GM12878 (cell line): ENCODE data around the gene KHK. TPM values are rescaled to one million over a fixed set of nuclear protein-coding genes. Genes with fewer than 3 reads are reported as not detected.
A peak's percentile ranks its signal among the peaks of the same experiment; 100 is the strongest.

ENCODE experiments used
- ATAC-seq: fragments of 200-7000 bp; cut with Tn5 transposase; 3 replicates; pipeline ENCODE4 v1.9.1; 2020; ENCODE audit warnings: mild to moderate bottlenecking, moderate library complexity
- BruUV-seq: library from RNA; stranded (reverse); fragments of 400-500 nt; replicated peaks from 2 replicates; lab custom pipeline; 2021; lab: Mats Ljungman, UMichigan
- CTCF ChIA-PET: fragments of 300-600 bp; sonication (Branson Sonifier 250); formaldehyde crosslinking; extraction: SDS; loops from one replicate; lab custom pipeline; 2021; ENCODE audit warnings: inconsistent platforms; lab: Yijun Ruan, JAX
- POLR2A ChIA-PET: fragments of 350-600 bp; formaldehyde crosslinking; extraction: SDS; loops from one replicate; lab custom pipeline; 2021; ENCODE audit warnings: inconsistent platforms; lab: Charles Lee
- RAD21 ChIA-PET: fragments of 300-600 bp; sonication (Branson Sonifier 250); formaldehyde crosslinking; loops from one replicate; lab custom pipeline; 2023; ENCODE audit warnings: antibody characterized with exemption; ENCODE audit not compliant: unreplicated experiment; lab: Charles Lee
- SMC1A ChIA-PET: fragments of 300-600 bp; sonication (Branson Sonifier 250); formaldehyde crosslinking; loops from one replicate; lab custom pipeline; 2023; ENCODE audit not compliant: unreplicated experiment, uncharacterized antibody; lab: Charles Lee
- DNase-seq: peaks from one replicate; pipeline ENCODE4 v3.0.0-alpha.2; 2011; ENCODE audit warnings: low read depth, low spot score
- FAIRE-seq: peaks from 3 replicates; lab custom pipeline; 2011; peaks lifted over from hg19 to GRCh38; lab: Jason Lieb, UNC
- H2AFZ ChIP-seq: 2 replicates; pipeline ENCODE4 v1.6.0; 2011; ENCODE audit warnings: low read depth, low read length, control low read depth; ENCODE audit not compliant: control insufficient read depth
- H3K27ac ChIP-seq: 2 replicates; pipeline ENCODE4 v1.5.1; 2011; ENCODE audit warnings: control low read depth; ENCODE audit not compliant: control insufficient read depth, insufficient read depth
- H3K27me3 ChIP-seq, 2 experiments: replicated peaks in 1 of 2; 2 replicates each; pipeline versions ENCODE4 v1.6.0 to v1.6.1; 2011; ENCODE audit warnings: low read length in 1 of 2; ENCODE audit not compliant: control insufficient read depth in 2 of 2, insufficient read depth in 2 of 2
- H3K36me3 ChIP-seq, 2 experiments: 2 replicates each; pipeline ENCODE4 v1.5.1; 2011; ENCODE audit warnings: low read length in 1 of 2; ENCODE audit not compliant: control insufficient read depth in 2 of 2, insufficient read depth in 2 of 2
- H3K4me1 ChIP-seq: 2 replicates; pipeline ENCODE4 v1.6.1; 2011; ENCODE audit warnings: mild to moderate bottlenecking, low read length, moderate library complexity, mixed read lengths; ENCODE audit not compliant: control insufficient read depth, insufficient read depth
- H3K4me2 ChIP-seq: 2 replicates; pipeline ENCODE4 v1.6.0; 2011; ENCODE audit warnings: control low read depth; ENCODE audit not compliant: control insufficient read depth, insufficient read depth
- H3K4me3 ChIP-seq: fragments of 200-600 bp; sonication (generic); 2 replicates; pipeline ENCODE4 v1.5.1; 2016
- H3K79me2 ChIP-seq: 2 replicates; pipeline ENCODE4 v1.6.0; 2011; ENCODE audit warnings: low read length; ENCODE audit not compliant: control insufficient read depth, insufficient read depth
- H3K9ac ChIP-seq: 2 replicates; pipeline ENCODE4 v1.8.0; 2011; ENCODE audit warnings: low read length, control low read depth, mixed read lengths; ENCODE audit not compliant: control insufficient read depth, insufficient read depth
- H3K9me3 ChIP-seq: replicated peaks from 3 replicates; pipeline ENCODE4 v1.5.1; 2011; ENCODE audit warnings: mild to moderate bottlenecking, low read length; ENCODE audit not compliant: control insufficient read depth, insufficient read depth
- H4K20me1 ChIP-seq: 2 replicates; pipeline ENCODE4 v1.6.0; 2011; ENCODE audit not compliant: control insufficient read depth, insufficient read depth
- EGR1 ChIP-seq, 2 experiments: IDR thresholded peaks; 1 replicate in 1 of 2; 2 replicates in 1 of 2; pipeline ENCODE4 v1.6.1; 2011 to 2012; ENCODE audit warnings: low read depth in 2 of 2, low read length in 2 of 2, borderline replicate concordance in 1 of 2, mild to moderate bottlenecking in 1 of 2, moderate library complexity in 1 of 2
- MLLT1 ChIP-seq: fragments of 450-650 bp; IDR thresholded peaks from 2 replicates; pipeline ENCODE4 v1.6.1; 2016; ENCODE audit warnings: mild to moderate bottlenecking
- MTA3 ChIP-seq: IDR thresholded peaks from 2 replicates; pipeline ENCODE4 v1.6.1; 2012; ENCODE audit warnings: low read length, inconsistent platforms, borderline replicate concordance
- NR2C1 ChIP-seq: fragments of 450-650 bp; IDR thresholded peaks from 2 replicates; pipeline ENCODE4 v1.6.1; 2017; ENCODE audit warnings: antibody characterized with exemption, mild to moderate bottlenecking, moderate library complexity
- RCOR1 ChIP-seq: conservative IDR thresholded peaks from 2 replicates; pipeline ENCODE4 v1.6.1; 2012; ENCODE audit warnings: low read depth, low read length, improper control_type of control experiment
- RELB ChIP-seq: fragments of 450-650 bp; IDR thresholded peaks from 2 replicates; pipeline ENCODE4 v1.6.1; 2017; ENCODE audit warnings: low read depth, mild to moderate bottlenecking, moderate library complexity
- SKIL ChIP-seq: fragments of 450-650 bp; IDR thresholded peaks from 2 replicates; pipeline ENCODE4 v1.6.1; 2017; ENCODE audit warnings: mild to moderate bottlenecking, low read depth, inconsistent platforms; ENCODE audit not compliant: poor library complexity, severe bottlenecking
- WGBS: methylation state at CpG from one replicate; pipeline ENCODE4 v1.1.6; 2016; ENCODE audit warnings: low lambda C conversion rate; ENCODE audit not compliant: insufficient replicate concordance, insufficient coverage; ENCODE audit errors: missing lambda C conversion rate; 5-methylcytosine and 5-hydroxymethylcytosine counted together
- in situ Hi-C: fragments of 300-500 bp; cut with MboI; formaldehyde crosslinking; loops from 9 replicates; pipeline ENCODE4 v1.14.3; 2018; ENCODE audit warnings: mixed read lengths
- intact Hi-C: fragments of 100-400 bp; cut with micrococcal nuclease; formaldehyde crosslinking; loops from one replicate; pipeline ENCODE4 v1.14.2; 2022; ENCODE audit not compliant: unreplicated experiment
- polyA plus RNA-seq, 11 experiments: library from polyadenylated mRNA; depleted of rRNA in 4 of 11; unstranded in 6 of 11; stranded (reverse) in 5 of 11; fragments of >200 nt; fragmentation: Nextera tagmentation in 4 of 11; fragmentation: Illumina TruSeq in 1 of 11; extraction: Ambion mirVana in 4 of 11; extraction: Trizol in 1 of 11; gene quantifications; 1 replicate in 1 of 11; 2 replicates in 10 of 11; pipeline versions ENCODE4 v1.2.1 to v1.2.3, GENCODE V29; 2011 to 2016; ENCODE audit warnings: inconsistent platforms in 2 of 11, missing spikeins in 2 of 11, low read depth in 1 of 11
- total RNA-seq, 4 experiments: library from RNA; depleted of rRNA in 3 of 4; stranded (reverse); fragments of >200 nt in 3 of 4; fragmentation: Illumina TruSeq in 1 of 4; extraction: Trizol in 1 of 4; gene quantifications; 2 replicates each; pipeline versions ENCODE4 v1.2.1 to v1.2.3, GENCODE V29; 2013 to 2021

Gene KHK
- total and polyA plus RNA-seq, 10 of the 15 experiments (the other 5 are each of a cell fraction or from before 2014, with no cell fraction given), result 0.31 to 11.8 (median 3.9) TPM

GRCh38 chr2:27078267-27079194, 8.0 kb upstream of the KHK start, which contains the start of gene EMILIN1:
EMILIN1 (plus strand) TSS chr2:27078615; CDS start chr2:27079066, 451 bp downstream.
- Histone ChIP-seq H3K79me2 (no peaks in the 10 kb centered on the region), H3K4me2 (0 out of 2 replicates have a peak within 1 kb of the TSS, but pooled peaks have one; percentile 17), H3K4me3 (no peak within 1 kb of the TSS), H3K36me3 (no peaks in the 10 kb centered on the region), H4K20me1 (no peaks in the 10 kb centered on the region), H3K4me1 (peaks cover 47% of the 10 kb centered on the region), H3K9me3 (no peaks in the 10 kb centered on the region), H3K9ac (no peak within 1 kb of the TSS), H3K27me3 (no peaks in the 10 kb centered on the region), H3K27ac (no peak within 1 kb of the TSS), H2AFZ (peak within 1 kb of the TSS; percentile 51; the same call in 1 of the 2 replicates)
- ChIA-PET CTCF (no interaction called here), SMC1A (no interaction called here), POLR2A (no interaction called here), RAD21 (no interaction called here)
- intact Hi-C loops (no loop called here), in situ Hi-C loops (no loop called here)
- 59% methylated on average over 35 of the region's 41 CpGs for WGBS
- no peak for TF ChIP-seq SKIL
- TF ChIP-seq NR2C1, result no peak
- TF ChIP-seq EGR1 (IDR thresholded peaks at IDR 0.05; ENCODE audit: borderline replicate concordance in 1 of 2, low read depth in 2 of 2, low read length in 2 of 2), result no peak
- no peak for TF ChIP-seq RELB
- TF ChIP-seq RCOR1, result no peak
- TF ChIP-seq MTA3, result no peak
- no peak for TF ChIP-seq MLLT1
- no peak for FAIRE-seq
- no TSS peak for BruUV-seq
- DNase-seq, result no peak
- no peak for ATAC-seq
